BE2C (cell line): Measurements from ENCODE around the gene HLA-DMB.

ENCODE experiments used
- DNase-seq: peaks from one replicate; pipeline ENCODE4 v3.0.0-alpha.2; 2020
- H3K27me3 ChIP-seq: fragments of 250-450 bp; sonication (Bioruptor Pico); 2 replicates; pipeline ENCODE4 v1.5.1; 2020; ENCODE audit warnings: mild to moderate bottlenecking
- H3K36me3 ChIP-seq: fragments of 250-450 bp; sonication (Bioruptor Pico); 2 replicates; pipeline ENCODE4 v1.5.1; 2020; ENCODE audit warnings: mild to moderate bottlenecking
- H3K4me1 ChIP-seq: fragments of 250-450 bp; sonication (Bioruptor Pico); 2 replicates; pipeline ENCODE4 v1.5.1; 2020
- H3K4me3 ChIP-seq: 2 replicates; pipeline ENCODE4 v1.5.1; 2011; ENCODE audit warnings: low read depth, low read length
- H3K9me3 ChIP-seq: fragments of 250-450 bp; sonication (Bioruptor Pico); 2 replicates; pipeline ENCODE4 v1.5.1; 2020
- CTCF ChIP-seq: IDR thresholded peaks from 2 replicates; pipeline ENCODE4 v1.5.1; 2012; ENCODE audit warnings: mild to moderate bottlenecking, low read depth, low read length

Gene HLA-DMB

DNA sequence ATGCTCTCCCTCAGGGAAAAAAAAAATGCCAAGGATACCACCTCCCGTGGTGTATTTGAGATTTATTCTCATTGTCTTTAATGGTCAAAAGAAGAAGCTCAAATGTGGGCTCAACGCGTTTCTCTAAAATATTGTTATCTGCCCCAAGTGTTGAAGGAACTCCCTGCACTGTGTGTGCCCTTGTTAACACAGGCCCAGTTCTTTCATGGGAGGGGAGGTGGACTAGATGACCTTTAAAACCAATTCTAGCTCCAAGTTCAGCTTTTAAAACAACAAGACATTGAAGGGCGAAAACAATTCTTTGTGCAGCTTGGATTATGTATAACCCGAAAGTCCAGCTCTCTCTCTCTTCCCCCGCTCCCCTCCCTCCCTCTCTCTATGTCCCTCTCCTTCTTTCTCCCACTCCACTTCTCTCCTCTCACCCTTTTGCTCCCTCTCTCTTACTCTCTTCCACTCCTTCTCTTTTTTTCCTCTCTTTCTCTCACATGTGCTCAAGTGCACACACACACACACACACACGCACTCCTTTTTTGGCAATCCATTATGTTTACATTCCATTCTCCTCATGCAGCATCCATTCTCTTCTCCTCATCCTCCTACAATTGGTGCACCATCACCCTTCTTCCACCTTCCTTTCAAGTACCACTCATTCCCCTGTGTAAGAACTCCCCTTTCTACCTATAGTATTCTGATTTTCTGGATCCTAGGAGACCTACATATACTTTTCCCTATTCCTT, 8.5 kb downstream of the HLA-DMB start:
- no peak for TF ChIP-seq CTCF
- H3K36me3 ChIP-seq, result no peaks in the 10 kb centered on the region
- H3K9me3 ChIP-seq, result no peaks in the 10 kb centered on the region
- no peak overlapping the region for H3K4me3 ChIP-seq
- H3K4me1 ChIP-seq, result no peaks in the 10 kb centered on the region
- H3K27me3 ChIP-seq, result peaks cover 43% of the 10 kb centered on the region
- no peak for DNase-seq

DNA sequence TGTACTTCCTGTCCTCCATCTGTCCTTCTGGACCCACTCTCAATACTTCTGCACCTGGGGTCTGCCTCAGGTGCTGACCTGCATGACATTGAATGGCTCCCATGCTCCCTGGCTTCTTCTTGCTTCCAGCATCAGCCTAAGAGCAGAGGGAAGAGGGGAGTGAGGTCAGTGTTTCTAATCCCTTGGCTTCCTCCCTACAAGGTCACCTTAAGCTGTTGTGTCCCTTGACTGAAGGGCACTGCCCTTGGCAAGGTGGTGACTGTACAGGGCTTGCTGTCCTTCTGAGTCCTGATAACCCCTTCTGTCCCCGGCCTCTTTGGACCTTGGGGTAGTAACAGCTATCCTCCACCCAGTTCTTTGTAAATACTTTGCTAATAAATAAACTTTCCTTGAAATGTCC, 9.6 kb downstream of the HLA-DMB start:
- no peak for DNase-seq
- Histone ChIP-seq H3K4me1 (no peaks in the 10 kb centered on the region), H3K36me3 (no peaks in the 10 kb centered on the region), H3K27me3 (peaks cover 38% of the 10 kb centered on the region), H3K4me3 (no peak overlapping the region), H3K9me3 (no peaks in the 10 kb centered on the region)
- no peak for TF ChIP-seq CTCF

- DNase-seq, result no peak
Observed at GRCh38 chr6:32922083-32922482, 18.7 kb downstream of the HLA-DMB start.

GRCh38 chr6:32920715-32921114, 20.1 kb downstream of the HLA-DMB start:
- no peaks in the 10 kb centered on the region for H3K4me1 ChIP-seq
- H3K4me3 ChIP-seq, result no peak overlapping the region
- TF ChIP-seq CTCF, result no peak
- no peaks in the 10 kb centered on the region for H3K36me3 ChIP-seq
- DNase-seq, result no peak
- H3K27me3 ChIP-seq, result peaks cover 49% of the 10 kb centered on the region
- no peaks in the 10 kb centered on the region for H3K9me3 ChIP-seq

More at GRCh38 chr6:32922083-32922482, 18.7 kb downstream of the HLA-DMB start:
- Histone ChIP-seq H3K9me3 (no peaks in the 10 kb centered on the region), H3K36me3 (no peaks in the 10 kb centered on the region), H3K4me1 (no peaks in the 10 kb centered on the region), H3K27me3 (peaks cover 44% of the 10 kb centered on the region), H3K4me3 (no peak overlapping the region)
- no peak for TF ChIP-seq CTCF

DNA sequence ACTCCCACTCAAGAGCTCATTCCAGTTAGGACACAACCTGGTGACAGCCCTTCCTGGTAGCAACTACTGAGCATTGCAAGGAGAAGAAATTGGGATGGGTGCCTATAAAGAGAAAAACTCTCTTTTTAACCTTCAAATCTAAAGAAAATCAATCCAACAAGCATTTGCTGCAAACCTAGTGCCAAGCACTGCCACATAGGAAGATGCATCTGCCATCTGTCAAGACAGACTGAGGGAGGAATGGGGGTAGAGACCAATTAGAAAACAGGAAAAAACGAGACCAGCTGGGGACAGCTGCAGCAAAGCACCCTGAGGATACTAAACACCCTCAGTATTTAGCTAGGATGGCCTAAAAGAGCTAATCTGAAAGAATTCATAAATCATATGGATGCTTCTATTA, 27.9 kb downstream of the HLA-DMB start:
- H3K27me3 ChIP-seq, result peaks cover 77% of the 10 kb centered on the region
- no peak overlapping the region for H3K4me3 ChIP-seq
- DNase-seq, result no peak
- H3K9me3 ChIP-seq, result no peaks in the 10 kb centered on the region
- no peak for TF ChIP-seq CTCF
- no peaks in the 10 kb centered on the region for H3K4me1 ChIP-seq
- H3K36me3 ChIP-seq, result no peaks in the 10 kb centered on the region

DNA sequence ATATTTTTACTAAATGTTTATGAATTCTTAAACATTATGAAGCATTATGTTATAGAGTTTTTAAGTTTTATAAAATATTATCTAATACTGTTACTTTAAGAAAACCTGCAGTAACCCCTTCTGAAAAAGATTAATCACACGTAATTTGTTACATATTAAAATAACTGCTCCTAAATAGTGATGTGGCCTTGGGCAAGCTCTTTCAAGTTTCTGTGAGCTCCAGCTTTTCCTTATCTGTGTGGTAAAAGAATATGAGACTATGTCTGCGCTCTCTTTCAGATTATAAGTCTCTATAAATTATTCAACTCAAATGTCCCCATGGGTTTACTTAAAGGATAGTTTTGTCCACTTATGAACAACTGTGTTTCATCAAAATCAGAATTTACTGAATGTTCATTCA, 31.9 kb downstream of the HLA-DMB start:
- H3K4me1 ChIP-seq, result no peaks in the 10 kb centered on the region
- H3K9me3 ChIP-seq, result no peaks in the 10 kb centered on the region
- no peak overlapping the region for H3K4me3 ChIP-seq
- H3K27me3 ChIP-seq, result peaks cover 58% of the 10 kb centered on the region
- H3K36me3 ChIP-seq, result no peaks in the 10 kb centered on the region
- DNase-seq, result no peak
- TF ChIP-seq CTCF, result no peak
